NK-92 (cell line): ENCODE results near the gene EXOC4.

Experiments used
- DNase-seq: peaks from one replicate; lab custom pipeline; 2025; ENCODE audit not compliant: unreplicated experiment; lab: John Stamatoyannopoulos, UW

Gene EXOC4

GRCh38 chr7:133741703-133742102, 488.8 kb downstream of the EXOC4 start:
- no peak for DNase-seq

GRCh38 chr7:133742709-133743538, 490.0 kb downstream of the EXOC4 start:
- DNase-seq, result no peak

- DNase-seq, result no peak
Observed at GRCh38 chr7:133744451-133744850, 491.6 kb downstream of the EXOC4 start.

GRCh38 chr7:133746305-133746704, 493.4 kb downstream of the EXOC4 start:
- no peak for DNase-seq

GRCh38 chr7:133746847-133747246, 494.0 kb downstream of the EXOC4 start:
- no peak for DNase-seq

GRCh38 chr7:133748443-133749407, 495.8 kb downstream of the EXOC4 start:
- DNase-seq, result no peak

- DNase-seq, result no peak
Observed at GRCh38 chr7:133750287-133750686, 497.4 kb downstream of the EXOC4 start.

- DNase-seq, result no peak
Observed at GRCh38 chr7:133751079-133751478, 498.2 kb downstream of the EXOC4 start.

GRCh38 chr7:133753513-133753912, 500.6 kb downstream of the EXOC4 start:
- no peak for DNase-seq

GRCh38 chr7:133754708-133755107, 501.8 kb downstream of the EXOC4 start:
- DNase-seq, result no peak

GRCh38 chr7:133755901-133756300, 503.0 kb downstream of the EXOC4 start:
- no peak for DNase-seq

- no peak for DNase-seq
Observed at GRCh38 chr7:133761443-133761842, 508.6 kb downstream of the EXOC4 start.

GRCh38 chr7:133763076-133763640, 510.3 kb downstream of the EXOC4 start:
- no peak for DNase-seq

GRCh38 chr7:133769668-133770067, 516.8 kb downstream of the EXOC4 start:
- no peak for DNase-seq

GRCh38 chr7:133770863-133771492, 518.1 kb downstream of the EXOC4 start:
- DNase-seq, result no peak

GRCh38 chr7:133771788-133772419, 519.0 kb downstream of the EXOC4 start:
- DNase-seq, result no peak

- no peak for DNase-seq
Observed at GRCh38 chr7:133773601-133774000, 520.7 kb downstream of the EXOC4 start.

GRCh38 chr7:133775201-133775600, 522.3 kb downstream of the EXOC4 start:
- no peak for DNase-seq

- DNase-seq, result no peak
Observed at GRCh38 chr7:133776266-133776665, 523.4 kb downstream of the EXOC4 start.

- DNase-seq, result no peak
Observed at GRCh38 chr7:133777701-133778100, 524.8 kb downstream of the EXOC4 start.

- no peak for DNase-seq
Observed at GRCh38 chr7:133778472-133778871, 525.6 kb downstream of the EXOC4 start.
